NOMO-1 (cell line): ENCODE data around the gene GPR65.

ENCODE experiments used
- DNase-seq, 2 experiments: peaks; one replicate each; lab custom pipeline; 2025; ENCODE audit not compliant: unreplicated experiment in 2 of 2; lab: John Stamatoyannopoulos, UW

GPR65 gene, protein sequence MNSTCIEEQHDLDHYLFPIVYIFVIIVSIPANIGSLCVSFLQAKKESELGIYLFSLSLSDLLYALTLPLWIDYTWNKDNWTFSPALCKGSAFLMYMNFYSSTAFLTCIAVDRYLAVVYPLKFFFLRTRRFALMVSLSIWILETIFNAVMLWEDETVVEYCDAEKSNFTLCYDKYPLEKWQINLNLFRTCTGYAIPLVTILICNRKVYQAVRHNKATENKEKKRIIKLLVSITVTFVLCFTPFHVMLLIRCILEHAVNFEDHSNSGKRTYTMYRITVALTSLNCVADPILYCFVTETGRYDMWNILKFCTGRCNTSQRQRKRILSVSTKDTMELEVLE

DNA sequence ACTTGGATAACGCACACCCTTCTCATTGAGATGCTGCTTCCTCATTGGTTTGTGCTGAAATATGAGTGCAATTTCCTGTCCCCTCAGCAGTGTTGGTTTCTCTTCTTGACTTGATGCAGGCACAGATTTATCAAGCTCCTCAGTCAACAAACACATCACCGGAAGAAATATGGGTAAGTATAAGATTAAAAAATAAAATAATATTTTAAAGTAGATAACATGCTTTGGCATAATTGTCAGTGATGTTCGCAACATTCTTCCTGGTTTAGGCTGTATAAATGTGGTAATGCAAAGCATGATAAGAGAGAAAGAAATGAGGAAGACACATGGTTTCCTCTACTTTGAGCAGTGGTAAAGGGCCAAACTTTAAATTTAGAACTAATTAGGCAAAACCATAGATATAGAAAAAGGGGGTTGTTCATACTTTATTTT lies at the start of gene GPR65:
Gene GPR65, plus strand, starts transcription at position 86 of the 432 bp plus-strand sequence. CDS start 5,713 bp downstream, outside the sequence.
- DNase-seq, result peak; percentile 75 to 95

DNA sequence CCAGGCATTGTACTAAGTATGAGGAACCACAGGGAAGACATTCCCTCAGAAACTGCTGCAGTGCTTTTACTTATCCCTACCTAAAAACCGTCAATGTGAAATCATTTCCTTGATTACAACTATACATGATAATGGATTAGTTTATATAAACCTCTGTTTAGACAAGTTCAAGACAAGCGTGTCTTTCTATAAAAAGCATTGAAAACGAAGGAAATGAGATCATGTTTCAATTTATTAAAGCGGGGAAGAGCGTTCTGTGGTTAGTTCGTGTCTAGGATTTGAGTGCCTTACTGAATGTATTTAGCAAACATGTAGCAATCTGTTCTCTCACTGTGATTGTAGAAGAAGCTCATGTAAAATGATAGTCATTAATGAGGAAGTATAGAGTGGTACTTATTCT lies 49.4 kb upstream of the GPR65 start:
- no peak for DNase-seq

DNA sequence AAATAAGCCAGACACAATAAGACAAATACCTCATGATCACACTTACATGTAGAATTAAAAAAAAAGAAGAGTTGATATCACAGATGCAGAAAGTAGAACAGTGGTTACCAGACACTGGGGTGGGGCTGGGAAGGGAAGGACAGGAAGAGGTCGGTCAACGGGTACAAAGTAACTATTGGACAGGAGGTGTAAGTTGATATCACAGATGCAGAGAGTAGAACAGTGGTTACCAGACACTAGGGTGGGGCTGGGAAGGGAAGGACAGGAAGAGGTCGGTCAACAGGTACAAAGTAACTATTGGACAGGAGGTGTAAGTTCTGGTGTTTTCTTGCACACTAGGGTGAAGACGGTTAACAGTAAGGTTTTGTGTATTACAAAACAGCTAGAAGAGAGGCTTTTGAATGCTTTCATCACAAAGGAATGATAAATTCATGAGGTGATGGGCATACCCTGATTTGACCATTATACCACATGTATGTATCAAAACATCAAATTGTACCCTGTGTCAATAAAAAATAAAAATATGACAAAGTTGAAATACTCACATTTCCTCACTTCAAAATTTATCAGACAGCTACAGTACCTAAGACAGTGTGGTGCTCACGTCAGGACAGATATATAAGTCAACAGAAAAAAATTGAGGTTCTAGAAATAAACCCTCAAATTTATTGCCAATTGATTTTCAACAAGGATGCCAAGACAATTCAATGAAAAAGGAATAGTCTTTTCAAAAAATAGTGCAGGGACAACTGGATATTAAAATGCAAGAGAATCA lies 44.7 kb upstream of the GPR65 start:
- DNase-seq, result no peak

DNA sequence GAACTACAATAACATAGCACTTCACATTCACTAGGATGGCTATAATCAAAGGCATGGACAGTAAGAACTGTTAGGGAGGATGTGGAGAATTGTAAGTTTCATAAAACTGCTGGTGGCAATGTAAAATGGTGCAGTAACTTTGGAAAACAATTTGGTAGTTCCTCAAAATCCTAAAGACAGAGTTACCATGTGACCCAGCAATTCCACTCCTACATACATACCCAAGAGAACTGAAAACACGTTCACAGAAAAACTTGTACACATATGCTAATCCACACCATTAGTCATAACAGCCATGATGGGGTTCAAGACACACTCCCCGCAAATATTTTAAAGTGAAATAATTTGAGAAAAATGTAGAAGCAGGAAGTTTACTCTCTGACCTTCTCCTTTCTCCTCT lies 43.7 kb upstream of the GPR65 start:
- DNase-seq, result no peak

DNA sequence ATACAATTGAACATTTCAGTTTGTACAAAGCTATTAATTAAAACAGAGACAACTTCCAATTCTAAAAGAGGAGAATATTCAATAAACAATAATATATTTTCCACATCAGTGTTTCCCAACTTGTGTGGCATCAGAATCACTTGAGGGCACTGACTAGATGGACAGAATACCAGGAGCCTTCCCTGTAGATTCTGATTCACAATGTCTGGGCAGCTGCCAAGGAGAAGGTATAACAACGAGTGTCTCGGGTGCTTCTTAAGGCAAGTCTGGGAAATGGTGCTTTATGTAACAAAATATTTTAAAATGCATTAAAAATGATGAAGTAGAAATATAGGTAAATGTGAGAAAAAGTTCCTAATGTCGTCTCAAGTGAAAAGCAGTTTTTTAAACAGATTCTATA lies 38.1 kb upstream of the GPR65 start:
- DNase-seq, result no peak

DNA sequence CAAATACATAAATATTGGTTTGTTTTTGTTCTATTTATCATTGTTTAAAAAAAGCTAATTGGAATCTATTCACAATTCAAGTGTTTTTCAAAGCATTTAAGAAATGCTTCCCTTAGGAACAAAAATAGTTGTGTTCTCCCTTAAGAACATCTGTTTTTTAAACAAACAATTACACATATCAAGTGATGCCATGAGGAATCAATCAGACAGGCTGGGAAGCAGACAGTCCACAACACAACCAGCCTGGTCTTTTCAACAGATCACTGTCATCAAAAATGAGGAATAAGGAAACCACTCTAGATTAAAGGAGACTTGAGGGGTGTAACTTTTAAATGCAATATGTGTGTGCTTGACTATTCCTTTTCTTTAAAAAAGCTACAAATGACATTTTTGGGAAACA lies 37.4 kb upstream of the GPR65 start:
- no peak for DNase-seq

DNA sequence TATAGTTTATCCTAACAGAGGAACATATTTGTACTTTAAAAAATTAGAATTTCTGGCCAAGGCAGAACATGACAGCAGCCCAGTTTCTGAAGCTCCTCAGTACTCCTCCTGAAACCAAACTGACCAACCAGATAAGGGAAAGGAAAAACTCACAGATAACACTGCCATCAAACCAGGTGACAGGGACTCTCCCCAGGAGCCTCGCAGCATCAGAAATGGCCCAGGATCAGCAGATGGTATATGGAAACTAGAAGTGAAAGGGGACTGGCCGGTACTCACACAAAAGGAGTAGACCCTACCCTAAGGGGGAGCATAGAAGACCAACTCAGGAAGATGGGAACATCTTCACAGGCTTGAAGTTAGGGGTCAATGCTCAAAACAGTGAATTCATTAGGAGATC lies 33.9 kb upstream of the GPR65 start:
- no peak for DNase-seq

DNA sequence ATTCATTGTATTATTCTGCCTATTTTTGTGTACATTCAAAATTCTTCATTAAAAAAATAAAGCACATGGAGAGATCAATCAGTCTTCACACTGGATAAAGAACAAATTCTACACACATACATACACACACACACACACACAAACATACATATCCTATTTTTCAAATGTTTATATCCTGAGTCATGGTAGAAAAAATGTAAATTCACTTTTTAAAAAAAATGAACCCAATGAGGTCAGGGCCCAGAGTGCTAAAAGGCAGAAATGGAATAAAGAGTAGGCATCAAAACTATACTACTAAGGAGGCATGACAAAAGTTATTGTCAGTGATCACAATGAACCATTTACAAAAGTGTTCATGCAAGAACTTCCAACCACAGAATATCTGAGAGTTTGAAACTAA lies 29.3 kb upstream of the GPR65 start:
- DNase-seq, result no peak

DNA sequence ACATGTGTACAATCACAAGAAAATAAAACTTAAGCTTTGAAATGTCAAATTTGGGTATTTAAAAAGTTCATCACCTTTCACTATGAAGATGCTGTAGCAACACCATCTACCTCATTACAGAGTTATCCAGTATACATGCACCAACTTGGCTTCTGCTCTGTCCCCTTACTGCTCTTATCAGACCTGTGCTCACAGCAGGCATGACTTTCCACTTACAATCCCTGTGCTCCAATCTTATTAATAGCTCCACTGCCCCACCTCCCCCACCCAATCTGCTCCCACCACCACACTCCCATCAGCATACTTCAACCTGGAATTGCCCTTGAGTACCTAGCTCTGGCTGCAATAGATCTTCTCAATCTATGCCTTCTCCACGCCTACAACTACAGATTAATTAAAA lies 25.2 kb upstream of the GPR65 start:
- no peak for DNase-seq

DNA sequence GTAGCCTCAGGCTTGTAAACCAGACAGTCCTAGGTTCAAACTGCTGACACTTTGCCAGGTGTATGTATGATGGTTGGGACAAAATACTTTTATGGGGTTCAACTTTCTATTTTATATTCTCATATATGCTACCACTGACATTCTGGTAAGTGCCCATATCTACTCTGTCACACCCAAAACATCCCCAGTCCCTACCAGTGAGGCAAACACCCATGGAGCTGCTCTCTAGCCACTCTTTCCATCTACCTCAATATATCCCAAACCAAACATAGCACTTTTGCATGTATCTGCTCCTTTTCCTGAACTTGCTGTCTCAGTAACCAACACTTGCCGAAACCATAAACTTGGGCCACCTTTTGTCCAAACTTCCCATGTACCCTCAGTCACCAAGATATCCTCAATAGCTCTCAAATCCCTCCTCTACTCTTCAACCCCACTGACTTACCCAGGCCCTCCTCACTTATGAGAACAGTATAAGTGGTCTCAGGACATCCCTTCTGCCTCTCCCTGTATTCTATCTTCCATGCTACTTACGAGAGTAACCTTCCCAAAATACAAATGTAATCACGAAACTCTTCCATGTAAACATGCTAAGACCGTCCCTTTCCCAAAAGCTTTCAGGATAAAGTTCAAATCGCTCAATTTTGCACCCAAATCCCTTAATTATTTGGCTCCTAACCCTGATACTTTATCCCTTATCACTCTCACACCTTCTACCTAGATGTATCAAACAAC lies 15.5 kb upstream of the GPR65 start:
- DNase-seq, result no peak

DNA sequence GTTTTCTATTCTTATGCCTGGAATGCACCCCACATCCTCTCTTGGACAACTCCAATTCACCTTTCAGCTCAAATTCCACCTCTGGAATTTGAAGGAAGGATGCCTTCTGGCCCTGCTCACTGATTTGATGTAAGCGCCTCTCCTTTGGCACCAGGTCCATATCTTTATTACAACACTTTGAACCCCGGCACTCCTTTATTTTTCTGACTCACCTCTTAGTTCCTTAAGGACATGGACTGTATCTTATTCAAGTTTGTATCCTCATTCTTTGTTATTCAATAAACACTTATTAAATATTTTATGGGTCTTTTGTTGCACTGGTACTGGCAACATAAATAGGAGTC lies 15.0 kb upstream of the GPR65 start:
- DNase-seq, result no peak

DNA sequence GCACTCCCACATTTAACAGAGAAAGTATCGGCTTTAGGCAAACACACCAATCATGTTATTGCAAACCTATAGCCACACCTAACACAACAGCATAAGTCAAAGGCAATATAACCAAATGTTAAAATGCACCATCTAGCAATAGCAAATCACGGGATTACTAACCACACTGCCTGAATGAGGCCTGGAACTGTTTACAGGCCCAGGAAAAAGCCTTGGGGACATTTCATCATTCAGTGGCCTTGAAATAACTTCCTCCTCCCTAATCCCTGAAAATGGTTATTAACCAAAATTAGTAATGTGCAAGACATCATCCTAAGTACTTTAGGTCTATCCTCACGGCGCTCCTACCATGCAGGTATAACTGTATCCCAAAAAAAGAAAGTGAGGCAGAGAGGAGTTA lies 14.3 kb upstream of the GPR65 start:
- DNase-seq, result no peak

DNA sequence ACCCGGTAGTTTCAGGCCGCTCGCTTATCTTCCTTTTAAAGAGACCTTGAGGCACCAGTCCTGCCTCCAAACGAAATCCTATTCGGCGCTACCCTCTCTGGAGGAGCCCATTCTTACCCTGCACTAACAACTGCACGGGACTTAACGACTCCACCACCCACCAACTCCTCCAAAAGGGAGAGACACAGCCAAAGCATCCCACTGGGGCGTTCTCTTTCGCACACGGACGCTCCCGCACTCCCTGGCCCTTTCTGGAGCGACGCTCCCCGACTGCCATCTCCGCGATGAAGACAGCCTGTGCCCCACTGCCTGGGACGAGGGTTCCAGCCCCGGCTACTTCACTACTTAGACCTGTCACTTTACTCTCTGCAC lies 12.6 kb upstream of the GPR65 start:
- DNase-seq, result peak in 1 of 2 experiments; percentile 55

DNA sequence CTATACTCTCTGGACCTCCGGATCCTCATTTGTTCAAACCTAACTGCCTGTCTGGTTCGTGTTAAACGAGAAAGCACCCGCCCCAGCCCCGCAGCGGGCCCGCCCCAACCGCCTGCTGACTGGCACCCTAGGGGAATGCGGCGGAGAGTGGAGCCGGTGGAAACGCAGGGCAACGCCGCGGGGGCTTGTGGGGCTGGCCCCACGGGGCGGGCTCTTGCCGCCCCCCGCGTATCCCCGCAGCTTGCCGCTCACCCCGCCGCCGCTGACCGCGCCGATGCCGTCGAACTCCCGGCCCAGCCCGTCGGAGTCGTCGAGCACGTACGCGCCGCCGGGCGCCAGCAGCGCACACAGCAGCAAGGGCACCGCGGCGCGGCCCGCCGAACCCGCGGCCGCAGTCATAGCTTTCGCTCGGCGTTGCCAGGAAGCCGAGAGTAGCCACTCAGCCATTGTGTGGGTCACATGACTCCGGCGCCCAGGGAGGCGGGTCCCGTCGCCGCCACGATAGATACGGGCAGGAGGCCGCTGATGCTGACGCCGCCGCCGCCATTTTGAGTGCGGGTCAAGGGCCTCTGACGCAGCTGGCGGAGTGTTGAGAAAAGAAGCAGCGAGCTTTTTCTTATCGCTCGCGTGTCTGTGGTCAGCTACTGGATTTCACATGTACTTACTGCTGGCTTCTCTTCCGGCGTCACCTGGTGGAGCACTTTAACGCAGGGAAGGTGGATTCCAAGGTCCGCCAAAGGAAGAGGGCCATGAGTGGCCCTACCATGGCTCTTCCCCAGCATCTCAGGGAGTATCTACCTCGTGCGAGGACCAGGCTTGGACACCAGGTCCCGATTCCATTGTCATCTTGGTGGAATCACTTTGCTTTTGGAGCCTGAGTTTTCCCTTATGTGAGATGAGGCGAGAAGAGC lies 12.0 kb upstream of the GPR65 start, which contains the start of gene GALC:
Gene GALC, minus strand, starts transcription at position 465 of the 911 bp plus-strand sequence. Its CDS starts 18 bp downstream, at position 447.
- peak; percentile 88 to 94 for DNase-seq

DNA sequence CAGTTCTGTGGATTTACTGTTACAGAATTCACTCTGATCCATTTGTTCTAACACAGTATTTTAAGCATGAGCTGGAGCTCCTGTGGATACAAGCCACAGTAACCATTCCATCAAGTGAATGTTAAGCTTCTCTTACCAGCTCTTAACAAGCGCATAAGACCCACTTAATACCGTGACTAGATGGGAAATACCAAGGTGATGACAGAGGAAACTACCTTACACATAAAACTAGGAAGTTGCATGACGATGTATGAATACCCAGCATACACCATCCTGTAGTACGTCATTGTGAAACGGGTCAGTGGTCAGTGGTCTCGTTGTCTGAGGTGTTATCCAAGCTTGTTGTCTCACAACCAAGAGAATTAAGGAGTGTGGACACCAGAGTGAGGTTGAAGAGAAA lies 10.0 kb upstream of the GPR65 start:
- DNase-seq, result no peak

DNA sequence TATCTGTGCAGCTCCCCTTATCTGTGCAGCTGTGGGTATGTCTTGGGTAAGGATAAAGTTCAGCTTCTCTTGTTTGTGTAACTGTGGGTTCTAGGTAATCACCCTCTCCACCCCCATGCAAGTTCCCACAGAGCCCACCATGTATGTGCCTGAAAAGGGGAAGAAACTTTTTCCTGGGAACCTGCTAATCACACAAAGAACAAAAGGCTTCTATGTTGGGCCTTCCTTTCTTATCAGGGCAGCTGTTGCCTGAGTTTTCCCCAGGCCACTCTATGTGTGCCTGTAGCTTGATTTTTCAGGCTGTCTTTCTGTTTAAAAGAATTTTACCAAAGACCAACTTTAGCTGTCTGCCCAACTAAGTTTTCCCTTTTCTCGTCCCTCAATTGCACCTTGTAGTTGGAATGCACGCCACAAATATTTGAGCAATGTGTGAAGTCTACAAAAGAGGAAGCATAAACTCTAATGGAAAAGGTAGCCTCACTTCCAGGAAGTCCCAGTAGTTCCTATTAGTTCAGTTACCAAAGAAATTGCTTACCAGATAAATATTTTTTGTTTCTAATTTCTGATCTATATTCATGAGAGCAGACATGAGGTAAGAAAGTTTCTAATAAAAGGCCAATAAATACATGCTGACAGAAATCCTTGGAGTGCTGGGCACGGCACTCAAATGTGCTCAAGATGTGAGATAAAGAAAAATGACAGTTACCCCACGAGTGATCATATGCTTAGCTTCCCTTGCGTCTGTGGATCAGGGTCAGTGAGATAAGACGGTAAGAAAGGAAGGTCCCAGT lies 9.2 kb upstream of the GPR65 start:
- peak in 1 of 2 experiments; percentile 21 for DNase-seq

DNA sequence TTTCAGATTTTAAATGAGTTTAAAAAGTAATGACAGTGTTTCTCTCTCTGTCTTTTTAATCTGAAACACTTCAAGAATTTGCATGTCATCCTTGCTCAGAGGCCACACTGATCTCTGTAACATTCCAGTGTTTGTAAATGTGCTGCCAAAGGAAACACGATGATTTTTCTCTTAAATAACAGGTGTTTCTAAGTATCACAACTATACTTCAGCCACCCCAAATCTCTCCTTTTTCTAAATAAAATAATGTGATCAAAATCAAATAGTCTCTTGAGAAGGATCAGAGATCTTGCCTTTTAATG lies 8.7 kb upstream of the GPR65 start:
- DNase-seq, result no peak

DNA sequence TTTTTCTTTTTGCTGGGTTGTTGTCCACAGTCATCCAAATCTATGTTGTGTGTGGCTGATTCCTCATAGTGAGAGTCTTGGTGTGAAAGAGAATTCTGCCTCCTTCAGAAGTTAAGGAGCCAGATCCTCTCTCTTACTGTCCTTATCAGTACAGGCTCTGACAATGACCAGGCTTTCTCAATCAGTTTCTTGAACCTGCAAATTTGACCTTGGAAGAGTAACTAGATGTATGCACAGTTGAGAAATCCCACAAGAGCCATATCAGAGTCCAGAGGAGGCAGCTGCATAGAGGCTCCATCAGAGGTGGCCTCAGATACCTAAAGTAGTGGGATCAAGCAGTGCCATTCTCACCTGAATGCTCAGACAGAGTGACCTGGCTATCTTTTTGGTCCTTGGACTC lies 6.5 kb upstream of the GPR65 start:
- no peak for DNase-seq

DNA sequence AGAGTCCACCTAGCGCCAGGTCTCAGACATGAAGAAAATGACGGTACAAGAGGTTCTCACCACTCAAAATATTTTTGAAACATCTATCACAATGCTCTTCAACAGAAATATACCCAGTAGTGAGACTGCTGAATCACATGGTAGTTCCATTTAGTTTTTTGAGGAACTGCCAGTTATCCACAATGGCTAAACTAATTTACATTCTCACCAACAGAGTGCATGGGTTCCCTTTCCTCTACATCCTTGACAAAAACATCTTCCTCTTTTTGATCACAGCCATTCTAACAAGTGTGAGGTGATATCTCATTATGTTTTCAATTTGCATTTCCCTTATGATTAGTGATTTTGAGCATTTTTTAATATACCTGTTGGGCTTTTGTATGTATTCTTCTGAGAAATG lies 5.7 kb upstream of the GPR65 start:
- peak; percentile 37 to 84 for DNase-seq
